NCI-H1092 treated with DMSO at 0.1 percent for 48 hours (cell line): ENCODE data around the gene ARHGAP6.
"Not testable (repeated sequence)": the region's sequence is repeated elsewhere in the genome, so short reads cannot be mapped to it uniquely, and the experiment has no call there.

Source experiments
- DNase-seq: peaks from one replicate; lab custom pipeline; 2025; lab: John Stamatoyannopoulos, UW

Gene ARHGAP6

GRCh38 chrX:11648705-11649519 is 16.8 kb downstream of the ARHGAP6 start:
- DNase-seq = no peak

- DNase-seq = no peak
Observed at GRCh38 chrX:11647138-11647537, 18.6 kb downstream of the ARHGAP6 start.

GRCh38 chrX:11641349-11642065 is 24.2 kb downstream of the ARHGAP6 start:
- DNase-seq = no peak

GRCh38 chrX:11640089-11640488 is 25.6 kb downstream of the ARHGAP6 start:
- DNase-seq = no peak

GRCh38 chrX:11632732-11633131 is 33.0 kb downstream of the ARHGAP6 start:
- DNase-seq = no peak

- no peak for DNase-seq
Observed at GRCh38 chrX:11629593-11630211, 36.0 kb downstream of the ARHGAP6 start.

- no peak for DNase-seq
Observed at GRCh38 chrX:11628399-11628798, 37.3 kb downstream of the ARHGAP6 start.

GRCh38 chrX:11626351-11626750 is 39.4 kb downstream of the ARHGAP6 start:
- no peak for DNase-seq

- no peak for DNase-seq
Observed at GRCh38 chrX:11619441-11619840, 46.3 kb downstream of the ARHGAP6 start.

GRCh38 chrX:11614253-11614652 is 51.5 kb downstream of the ARHGAP6 start:
- DNase-seq = not testable (repeated sequence)

GRCh38 chrX:11611965-11612364 is 53.8 kb downstream of the ARHGAP6 start:
- no peak for DNase-seq

GRCh38 chrX:11611161-11611560 is 54.6 kb downstream of the ARHGAP6 start:
- no peak for DNase-seq

GRCh38 chrX:11609109-11609508 is 56.6 kb downstream of the ARHGAP6 start:
- no peak for DNase-seq

- no peak for DNase-seq
Observed at GRCh38 chrX:11606408-11606807, 59.3 kb downstream of the ARHGAP6 start.

- DNase-seq = no peak
Observed at GRCh38 chrX:11600578-11600977, 65.1 kb downstream of the ARHGAP6 start.

- DNase-seq = no peak
Observed at GRCh38 chrX:11597479-11597878, 68.2 kb downstream of the ARHGAP6 start.

GRCh38 chrX:11591723-11592346 is 73.9 kb downstream of the ARHGAP6 start:
- DNase-seq = no peak

GRCh38 chrX:11589641-11590040 is 76.1 kb downstream of the ARHGAP6 start:
- no peak for DNase-seq

- DNase-seq = no peak
Observed at GRCh38 chrX:11588097-11588496, 77.6 kb downstream of the ARHGAP6 start.

- DNase-seq = no peak
Observed at GRCh38 chrX:11585174-11585573, 80.5 kb downstream of the ARHGAP6 start.

- no peak for DNase-seq
Observed at GRCh38 chrX:11580789-11581188, 84.9 kb downstream of the ARHGAP6 start.
